B cell (primary cell): Measurements from ENCODE around the gene HACD4. TPM values are rescaled to one million over a fixed set of nuclear protein-coding genes. Genes with fewer than 3 reads are reported as not detected.

Experiments
- ATAC-seq: fragments of 200-7000 bp; cut with Tn5 transposase; one replicate; pipeline ENCODE4 v1.10.0; 2021; ENCODE audit warnings: low read depth, mild to moderate bottlenecking, moderate number of reproducible peaks, moderate library complexity
- CTCF ChIA-PET: fragments of 350-600 bp; sonication (Branson Sonifier 250); formaldehyde crosslinking; loops from one replicate; lab custom pipeline; 2021; ENCODE audit warnings: antibody characterized with exemption, inconsistent platforms; lab: Charles Lee
- POLR2A ChIA-PET: fragments of 350-600 bp; sonication (Branson Sonifier 250); formaldehyde crosslinking; loops from one replicate; lab custom pipeline; 2021; ENCODE audit warnings: antibody characterized with exemption; lab: Charles Lee
- DNase-seq: peaks from one replicate; pipeline ENCODE4 v3.0.0; 2013
- H2AFZ ChIP-seq: 2 replicates; pipeline ENCODE4 v1.6.1; 2012; ENCODE audit warnings: mild to moderate bottlenecking, low read depth, low read length; ENCODE audit not compliant: insufficient read depth, poor library complexity, severe bottlenecking
- H3K27ac ChIP-seq, 2 donors: 1 replicate in 1 of 2; 2 replicates in 1 of 2; pipeline ENCODE4 v1.5.1; 2012 to 2013; ENCODE audit warnings: low read length in 2 of 2, mild to moderate bottlenecking in 2 of 2, moderate library complexity in 1 of 2
- H3K27me3 ChIP-seq, 4 experiments: fragments of 200-600 bp in 1 of 4; sonication (generic) in 1 of 4; replicated peaks in 1 of 4; 1 replicate in 2 of 4; 2 replicates in 2 of 4; pipeline versions ENCODE4 v1.6.1 to v1.7.0; 2013 to 2016; ENCODE audit warnings: low read length in 3 of 4, mild to moderate bottlenecking in 2 of 4, mixed read lengths in 1 of 4, moderate library complexity in 1 of 4; ENCODE audit not compliant: insufficient read depth in 4 of 4, control insufficient read depth in 3 of 4; ENCODE audit errors: control extremely low read depth in 1 of 4
- H3K36me3 ChIP-seq, 2 experiments: replicated peaks in 1 of 2; 1 replicate in 1 of 2; 2 replicates in 1 of 2; pipeline versions ENCODE4 v1.6.1 to v1.7.1; 2013; ENCODE audit warnings: low read length in 1 of 2; ENCODE audit not compliant: insufficient read depth in 2 of 2, control insufficient read depth in 1 of 2; ENCODE audit errors: control extremely low read depth in 1 of 2, extremely low read depth in 1 of 2
- H3K4me1 ChIP-seq, 2 donors: fragments of 200-600 bp in 1 of 2; sonication (generic) in 1 of 2; 1 replicate in 1 of 2; 2 replicates in 1 of 2; pipeline versions ENCODE4 v1.5.1 to v1.6.1; 2013 to 2017; ENCODE audit warnings: low read length in 2 of 2; ENCODE audit not compliant: control insufficient read depth in 2 of 2, insufficient read depth in 2 of 2
- H3K4me2 ChIP-seq: replicated peaks from 2 replicates; pipeline ENCODE3; 2012; ENCODE audit warnings: mild to moderate bottlenecking, low read depth, low read length; ENCODE audit not compliant: poor library complexity, severe bottlenecking
- H3K4me3 ChIP-seq, 5 experiments: fragments of 200-600 bp in 1 of 5; sonication (generic) in 1 of 5; 1 replicate in 3 of 5; 2 replicates in 2 of 5; pipeline versions ENCODE4 v1.5.1 to v1.7.0; 2011 to 2016; ENCODE audit warnings: low read length in 4 of 5, mild to moderate bottlenecking in 4 of 5, low read depth in 2 of 5, control low read depth in 1 of 5, moderate library complexity in 1 of 5; ENCODE audit not compliant: insufficient read depth in 1 of 5; ENCODE audit errors: control extremely low read depth in 1 of 5, extremely low read depth in 1 of 5
- H3K79me2 ChIP-seq: fragments of 200-600 bp; sonication (generic); one replicate; pipeline ENCODE4 v1.6.0; 2016; ENCODE audit warnings: low read length; ENCODE audit not compliant: control insufficient read depth, insufficient read depth
- H3K9ac ChIP-seq: fragments of 200-600 bp; sonication (generic); 2 replicates; pipeline ENCODE4 v1.6.1; 2017; ENCODE audit warnings: mild to moderate bottlenecking, low read length, moderate library complexity
- H3K9me3 ChIP-seq, 3 donors: one replicate each; pipeline versions ENCODE4 v1.6.1 to v1.7.1; 2013; ENCODE audit warnings: low read length in 2 of 3; ENCODE audit not compliant: control insufficient read depth in 2 of 3, insufficient read depth in 1 of 3; ENCODE audit errors: control extremely low read depth in 1 of 3
- H4K20me1 ChIP-seq: 2 replicates; pipeline ENCODE4 v1.6.0; 2012; ENCODE audit warnings: mild to moderate bottlenecking, low read length; ENCODE audit not compliant: insufficient read depth, control insufficient read depth, poor library complexity, severe bottlenecking
- H3K27ac Mint-ChIP-seq: one replicate; pipeline ENCODE4 v1.8.0; 2021; ENCODE audit warnings: mixed read lengths
- H3K27me3 Mint-ChIP-seq: one replicate; pipeline ENCODE4 v1.8.0; 2021; ENCODE audit warnings: mixed read lengths
- H3K4me1 Mint-ChIP-seq: one replicate; pipeline ENCODE4 v1.8.0; 2021; ENCODE audit warnings: mixed read lengths
- H3K4me3 Mint-ChIP-seq: one replicate; pipeline ENCODE4 v1.8.0; 2021; ENCODE audit warnings: mixed read lengths
- H3K9me3 Mint-ChIP-seq: one replicate; pipeline ENCODE4 v1.8.0; 2022; ENCODE audit warnings: mixed read lengths; ENCODE audit not compliant: insufficient read depth
- EZH2 ChIP-seq: IDR thresholded peaks from 2 replicates; pipeline ENCODE4 v1.6.1; 2012; ENCODE audit warnings: borderline replicate concordance, low read depth, mild to moderate bottlenecking, moderate library complexity, low read length; ENCODE audit not compliant: insufficient read depth, poor library complexity, severe bottlenecking
- WGBS: methylation state at CpG from one replicate; pipeline ENCODE4 v1.1.5; 2013; ENCODE audit warnings: missing lambda C conversion rate; ENCODE audit not compliant: insufficient coverage; 5-methylcytosine and 5-hydroxymethylcytosine counted together
- intact Hi-C: fragments of 100-400 bp; cut with micrococcal nuclease; formaldehyde crosslinking; loops from one replicate; pipeline ENCODE4 v1.10.0; 2022
- polyA plus RNA-seq: library from polyadenylated mRNA; depleted of rRNA; stranded (reverse); fragments of >200 nt; gene quantifications from 2 replicates; pipeline ENCODE4 v1.2.3, GENCODE V29; 2012
- total RNA-seq, 2 donors: library from RNA; stranded (reverse); fragments of 120-200 nt in 1 of 2; gene quantifications; 1 replicate in 1 of 2; 2 replicates in 1 of 2; pipeline versions ENCODE4 v1.2.3 to v1.2.4, GENCODE V29; 2013 to 2022
- TF ChIP-seq, protein P1 (sequence below): fragments of 200-600 bp; IDR thresholded peaks from one replicate; pipeline ENCODE4 v1.8.0; 2022; ENCODE audit warnings: antibody characterized with exemption, mild to moderate bottlenecking

HACD4 gene
- total and polyA plus RNA-seq, 2 donors (not counting 1 experiment from before 2014, with no cell fraction given), result 3.9 to 4.5 TPM

DNA sequence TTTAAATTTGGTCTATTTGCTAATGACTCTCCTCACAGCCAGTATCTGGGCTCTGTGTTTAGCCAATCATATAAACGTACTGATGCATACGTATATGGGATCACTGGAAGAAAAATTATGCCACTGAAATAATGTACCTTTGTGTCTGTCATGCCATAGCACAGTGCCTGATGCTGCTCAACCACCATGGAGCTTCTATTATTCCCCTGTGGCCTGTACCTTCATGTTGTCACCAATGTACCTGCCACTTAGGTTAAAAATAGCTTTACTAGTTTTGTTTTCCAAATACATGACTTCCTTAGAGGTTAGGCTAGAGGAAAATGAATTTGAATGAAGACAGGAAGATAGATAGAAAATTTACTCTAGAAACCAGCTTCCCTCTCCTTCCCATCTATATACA is 34.6 kb downstream of the HACD4 start:
- peak overlapping the region; percentile 45 to 51 for H3K27ac ChIP-seq
- H4K20me1 ChIP-seq, result no peaks in the 10 kb centered on the region
- no peaks in the 10 kb centered on the region for H3K27me3 Mint-ChIP-seq
- intact Hi-C loops, result no loop called here
- no peaks in the 10 kb centered on the region for H3K79me2 ChIP-seq
- peaks cover 1 to 3% of the 10 kb centered on the region in 2 experiments for H3K36me3 ChIP-seq
- peaks cover 24 to 43% of the 10 kb centered on the region in 2 donors for H3K4me1 ChIP-seq
- TF ChIP-seq EZH2, result no peak
- TF ChIP-seq, protein P1, sequence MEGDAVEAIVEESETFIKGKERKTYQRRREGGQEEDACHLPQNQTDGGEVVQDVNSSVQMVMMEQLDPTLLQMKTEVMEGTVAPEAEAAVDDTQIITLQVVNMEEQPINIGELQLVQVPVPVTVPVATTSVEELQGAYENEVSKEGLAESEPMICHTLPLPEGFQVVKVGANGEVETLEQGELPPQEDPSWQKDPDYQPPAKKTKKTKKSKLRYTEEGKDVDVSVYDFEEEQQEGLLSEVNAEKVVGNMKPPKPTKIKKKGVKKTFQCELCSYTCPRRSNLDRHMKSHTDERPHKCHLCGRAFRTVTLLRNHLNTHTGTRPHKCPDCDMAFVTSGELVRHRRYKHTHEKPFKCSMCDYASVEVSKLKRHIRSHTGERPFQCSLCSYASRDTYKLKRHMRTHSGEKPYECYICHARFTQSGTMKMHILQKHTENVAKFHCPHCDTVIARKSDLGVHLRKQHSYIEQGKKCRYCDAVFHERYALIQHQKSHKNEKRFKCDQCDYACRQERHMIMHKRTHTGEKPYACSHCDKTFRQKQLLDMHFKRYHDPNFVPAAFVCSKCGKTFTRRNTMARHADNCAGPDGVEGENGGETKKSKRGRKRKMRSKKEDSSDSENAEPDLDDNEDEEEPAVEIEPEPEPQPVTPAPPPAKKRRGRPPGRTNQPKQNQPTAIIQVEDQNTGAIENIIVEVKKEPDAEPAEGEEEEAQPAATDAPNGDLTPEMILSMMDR, result no peak
- no peak for DNase-seq
- H3K4me1 Mint-ChIP-seq, result peaks cover 31% of the 10 kb centered on the region
- H3K4me3 Mint-ChIP-seq, result peak overlapping the region; percentile 16
- no peak for ATAC-seq
- no peak overlapping the region for H2AFZ ChIP-seq
- H3K9ac ChIP-seq, result no peak overlapping the region
- CTCF ChIA-PET, result no interaction called here
- H3K4me2 ChIP-seq, result peak overlapping the region; percentile 49
- no peak overlapping the region for H3K27ac Mint-ChIP-seq
- POLR2A ChIA-PET, result interaction anchor here (0.5 kb wide), 1 partner anchor 490 kb away, joined by 10 read pairs; no protein-coding TSS in a partner anchor
- H3K9me3 Mint-ChIP-seq, result peaks cover 7% of the 10 kb centered on the region
- WGBS, result no CpG with 5 or more reads among the region's 2 CpGs
- no peak overlapping the region for H3K4me3 ChIP-seq
- H3K9me3 ChIP-seq, result peaks cover 0 to 5% (median 4%) of the 10 kb centered on the region in 3 donors
- no peaks in the 10 kb centered on the region for H3K27me3 ChIP-seq

DNA sequence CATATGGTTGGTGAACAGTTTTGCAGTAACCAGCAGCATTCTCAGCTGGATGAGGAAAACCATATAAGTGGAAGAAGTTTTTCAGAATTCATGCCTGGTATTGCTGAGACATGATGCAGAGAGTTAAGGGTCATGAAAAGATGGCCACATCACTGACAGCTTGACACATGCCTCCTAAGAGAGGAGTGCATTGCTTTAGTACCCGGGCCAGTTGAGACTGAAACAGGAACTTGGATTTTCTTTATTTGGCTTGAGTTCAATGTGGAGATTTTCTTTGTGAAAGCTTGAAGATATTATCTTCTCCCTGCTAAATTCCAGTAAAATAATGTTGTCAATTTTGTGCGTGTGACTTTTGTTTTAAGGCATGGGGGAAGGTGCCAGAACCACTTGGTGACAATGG is 35.8 kb downstream of the HACD4 start:
- Histone ChIP-seq H3K36me3 (peaks cover 1 to 3% of the 10 kb centered on the region in 2 experiments), H3K79me2 (no peaks in the 10 kb centered on the region), H3K4me3 (no peak overlapping the region), H3K4me2 (peak overlapping the region; percentile 49), H3K9ac (no peak overlapping the region), H3K27me3 (no peaks in the 10 kb centered on the region), H3K4me1 (peaks cover 24 to 43% of the 10 kb centered on the region in 2 donors), H4K20me1 (no peaks in the 10 kb centered on the region), H2AFZ (no peak overlapping the region), H3K9me3 (no peaks in the 10 kb centered on the region), H3K27ac (no peak overlapping the region)
- H3K27me3 Mint-ChIP-seq, result no peaks in the 10 kb centered on the region
- CTCF ChIA-PET, result no interaction called here
- no peak overlapping the region for H3K4me3 Mint-ChIP-seq
- intact Hi-C loops, result no loop called here
- H3K9me3 Mint-ChIP-seq, result no peaks in the 10 kb centered on the region
- no peak for DNase-seq
- no peak overlapping the region for H3K27ac Mint-ChIP-seq
- TF ChIP-seq, protein P1, result no peak
- no peak for TF ChIP-seq EZH2
- WGBS, result 50% methylated on average over 2 of the region's 2 CpGs
- POLR2A ChIA-PET, result no interaction called here
- no peak for ATAC-seq
- H3K4me1 Mint-ChIP-seq, result peaks cover 31% of the 10 kb centered on the region
